ENCODE measurements around the gene PYY.

GRCh38 chr17:44000871-44001460, 47.2 kb upstream of the PYY start:
- TF ChIP-seq GATA2 (IDR thresholded peaks at IDR 0.05; ENCODE audit: low read depth, low read length) = no peak
- no peak for TF ChIP-seq GATA3 (IDR thresholded peaks at IDR 0.05; ENCODE audit: low read depth, low read length)
